Hematopoietic multipotent progenitor cell treated with erythropoietin and hydrocortisone succinate and interleukin-3 and kit ligand, for 15 days (in vitro differentiated cells): ENCODE data around the gene REEP6.
"Not testable (repeated sequence)": the region's sequence is repeated elsewhere in the genome, so short reads cannot be mapped to it uniquely, and the experiment has no call there.

ENCODE experiments used
- DNase-seq: peaks from one replicate; pipeline ENCODE4 v3.0.0-alpha.2; 2015; ENCODE audit warnings: low spot score

The REEP6 gene

DNA sequence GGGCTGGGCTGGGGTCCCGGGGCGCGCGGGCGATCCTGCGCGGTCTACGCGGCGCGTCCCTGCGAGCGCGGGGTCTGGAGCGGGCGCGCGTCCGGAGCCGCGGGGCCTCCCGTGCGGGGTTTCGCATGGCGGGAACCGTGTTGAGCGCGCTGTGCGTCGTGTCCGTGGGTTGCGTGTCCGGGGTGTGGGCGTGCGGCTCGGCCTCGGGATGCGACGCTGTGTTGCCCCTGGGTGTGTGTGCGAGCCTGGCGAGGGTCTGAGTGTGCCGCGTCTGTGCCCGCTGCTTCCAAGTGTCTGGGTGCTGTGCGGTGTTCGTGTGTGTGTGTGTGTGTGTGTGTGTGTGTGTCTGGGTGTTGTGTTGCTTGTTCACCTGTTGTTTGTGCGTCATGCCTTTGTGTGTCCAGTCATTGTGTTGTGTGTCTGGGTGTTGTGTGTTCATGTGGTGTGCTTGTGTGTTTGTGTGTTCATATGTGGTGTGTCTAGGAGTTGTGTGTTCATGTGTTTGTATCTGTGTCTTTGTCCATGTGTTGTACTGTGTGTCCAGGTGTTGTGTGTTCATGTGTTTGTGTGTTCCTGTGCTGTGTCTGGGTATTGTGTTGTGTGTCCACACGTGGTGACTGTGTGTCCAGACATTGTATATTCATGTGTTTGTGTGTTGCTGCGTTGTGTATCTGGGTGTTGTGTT, 33.4 kb downstream of the REEP6 start:
- no peak for DNase-seq

GRCh38 chr19:1524972-1525325, 34.0 kb downstream of the REEP6 start:
- no peak for DNase-seq

DNA sequence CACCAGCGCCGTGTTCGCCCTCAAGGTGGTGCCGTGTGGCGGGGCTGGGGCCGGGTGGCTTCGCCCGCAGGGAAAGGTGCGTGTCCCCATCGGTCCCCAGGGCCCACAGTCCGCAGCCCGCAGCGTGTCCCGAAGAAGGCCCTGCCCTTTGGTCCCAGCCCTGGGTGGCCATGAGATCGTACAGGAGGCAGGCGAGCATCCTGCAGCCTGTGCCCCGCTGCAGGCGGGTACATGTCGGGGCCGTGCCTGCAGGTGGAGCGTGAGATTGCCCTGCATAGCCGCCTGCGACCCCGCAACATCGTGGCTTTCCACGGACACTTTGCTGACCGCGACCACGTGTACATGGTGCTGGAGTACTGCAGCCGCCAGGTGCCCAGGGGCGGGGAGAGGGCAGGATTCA, 34.4 kb downstream of the REEP6 start:
- DNase-seq, result no peak

- DNase-seq, result no peak
Measured at GRCh38 chr19:1526066-1526778, 35.2 kb downstream of the REEP6 start.

DNA sequence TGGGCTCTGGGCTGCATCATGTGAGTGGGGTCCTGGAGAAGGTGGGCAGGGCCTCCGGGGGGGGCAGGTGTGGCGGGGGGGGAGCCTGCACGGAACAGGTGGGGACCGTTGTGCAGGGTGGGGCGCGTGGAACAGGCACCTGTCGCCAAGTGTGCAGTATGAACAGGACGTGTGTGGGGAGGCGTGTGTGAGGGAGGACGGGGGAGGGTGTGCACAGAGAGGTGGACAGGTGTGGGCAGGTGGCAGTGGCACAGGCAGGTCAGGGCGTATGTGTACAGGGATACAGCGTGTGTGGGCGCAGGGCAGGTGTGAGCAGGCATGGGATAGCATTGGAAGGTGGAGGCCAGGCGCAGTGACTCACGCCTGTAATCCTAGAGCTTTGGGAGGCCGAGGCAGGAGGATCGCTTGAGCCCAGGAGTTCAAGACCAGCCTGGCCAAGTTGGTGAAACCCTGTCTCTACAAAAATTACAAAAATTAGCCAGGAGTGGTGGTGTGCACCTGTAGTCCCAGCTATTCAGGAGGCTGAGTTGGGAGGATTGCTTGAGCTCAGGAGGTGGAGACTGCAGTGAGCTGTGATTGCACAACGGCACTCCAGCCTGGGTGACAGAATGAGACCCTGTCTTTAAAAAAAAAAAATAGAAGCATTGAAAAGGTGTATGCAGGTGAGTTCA, 36.1 kb downstream of the REEP6 start:
- no peak for DNase-seq

DNA sequence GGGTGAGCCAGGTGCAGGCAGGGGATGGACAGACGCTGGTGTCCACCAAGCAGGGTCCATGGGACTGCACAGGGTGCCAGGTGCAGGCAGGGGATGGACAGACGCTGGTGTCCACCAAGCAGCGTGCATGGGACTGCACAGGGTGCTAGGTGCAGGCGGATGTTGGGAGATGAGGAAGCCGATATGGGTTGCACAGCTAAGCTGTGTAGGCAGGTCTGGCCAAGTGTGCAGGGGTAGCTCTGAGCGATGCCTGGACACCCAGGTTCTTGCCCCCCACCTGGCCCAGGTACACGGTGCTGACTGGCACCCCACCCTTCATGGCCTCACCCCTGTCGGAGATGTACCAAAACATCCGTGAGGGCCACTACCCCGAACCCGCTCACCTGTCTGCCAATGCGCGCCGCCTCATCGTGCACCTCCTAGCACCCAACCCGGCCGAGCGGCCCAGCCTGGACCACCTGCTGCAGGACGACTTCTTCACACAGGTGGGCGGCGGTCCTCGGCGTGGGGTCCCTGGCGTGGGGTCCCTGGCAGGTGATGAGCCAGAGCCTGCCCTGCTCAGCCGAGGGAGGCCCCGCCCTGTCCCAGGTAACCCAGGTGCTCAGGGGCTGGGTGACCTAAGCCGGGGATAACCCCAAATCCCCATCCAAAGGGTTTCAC, 36.8 kb downstream of the REEP6 start:
- DNase-seq, result no peak

- no peak for DNase-seq
Measured at GRCh38 chr19:1528596-1529429, 37.8 kb downstream of the REEP6 start.

GRCh38 chr19:1529430-1529816, 38.4 kb downstream of the REEP6 start:
- DNase-seq, result no peak

- not testable (repeated sequence) for DNase-seq
Measured at GRCh38 chr19:1530856-1531255, 39.9 kb downstream of the REEP6 start.

- DNase-seq, result no peak
Measured at GRCh38 chr19:1531587-1531986, 40.6 kb downstream of the REEP6 start.

- DNase-seq, result no peak
Measured at GRCh38 chr19:1532003-1532402, 41.0 kb downstream of the REEP6 start.

DNA sequence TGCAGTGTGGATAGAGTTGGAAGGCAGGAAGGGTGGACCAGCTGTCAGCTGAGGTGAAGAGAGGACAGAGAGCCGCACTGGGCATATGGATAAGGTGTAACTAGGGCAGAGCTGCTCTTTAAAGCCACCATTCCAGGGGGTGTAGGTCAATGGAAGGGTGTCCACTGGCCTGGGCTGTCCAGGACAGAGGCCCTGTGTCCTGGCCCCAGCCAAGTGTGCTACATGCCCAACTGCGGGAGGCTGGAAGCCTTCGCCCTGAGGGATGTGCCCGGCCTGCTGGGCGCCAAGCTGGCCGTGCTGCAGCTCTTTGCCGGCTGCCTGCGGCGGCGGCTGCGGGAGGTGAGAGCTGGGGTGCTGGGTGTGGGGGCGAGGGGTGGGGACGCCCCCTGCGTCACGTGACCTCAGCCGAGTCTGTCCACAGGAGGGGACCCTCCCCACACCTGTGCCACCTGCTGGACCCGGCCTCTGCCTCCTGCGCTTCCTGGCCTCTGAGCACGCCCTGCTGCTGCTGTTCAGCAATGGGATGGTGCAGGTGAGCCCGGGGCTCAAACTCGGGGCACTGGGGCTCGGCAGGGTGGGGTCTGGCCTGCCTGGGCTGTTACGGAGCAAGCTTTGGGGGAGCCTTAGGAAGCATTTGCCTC, 42.6 kb downstream of the REEP6 start:
- no peak for DNase-seq

DNA sequence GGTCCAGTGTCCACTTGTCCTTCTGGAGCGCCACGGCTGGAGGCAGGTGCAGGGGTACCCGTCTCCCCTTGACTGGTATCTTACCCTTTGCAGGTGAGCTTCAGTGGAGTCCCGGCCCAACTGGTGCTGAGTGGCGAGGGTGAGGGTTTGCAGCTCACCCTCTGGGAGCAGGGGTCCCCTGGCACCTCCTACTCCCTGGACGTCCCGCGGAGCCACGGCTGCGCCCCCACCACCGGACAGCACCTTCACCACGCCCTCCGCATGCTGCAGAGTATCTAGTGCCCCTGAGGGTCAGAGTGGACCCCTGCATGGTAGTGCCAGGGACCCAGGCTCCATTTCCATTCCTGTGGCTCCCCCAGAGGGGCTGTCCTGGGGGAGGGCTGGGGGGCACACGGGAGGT, 44.0 kb downstream of the REEP6 start:
- DNase-seq, result no peak

DNA sequence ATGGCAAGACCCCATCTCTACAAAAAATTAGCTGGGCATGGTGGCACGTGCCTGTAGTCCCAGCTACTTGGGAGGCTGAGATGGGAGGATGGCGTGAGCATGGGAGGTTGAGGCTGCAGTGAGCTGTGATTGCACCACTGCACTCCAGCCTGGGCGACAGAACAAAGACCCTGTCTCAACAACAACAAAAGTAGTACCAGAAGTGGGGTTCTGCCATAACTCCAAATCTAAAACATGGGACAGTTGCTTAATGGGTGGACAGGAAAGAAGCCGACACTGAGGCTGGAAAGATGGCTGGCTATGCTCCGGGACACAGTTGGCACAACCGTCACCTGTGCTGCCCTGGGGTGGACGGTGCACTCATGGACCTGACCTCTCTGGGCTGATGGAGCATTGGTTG, 44.7 kb downstream of the REEP6 start:
- not testable (repeated sequence) for DNase-seq

GRCh38 chr19:1538978-1539377, 48.0 kb downstream of the REEP6 start:
- DNase-seq, result no peak

DNA sequence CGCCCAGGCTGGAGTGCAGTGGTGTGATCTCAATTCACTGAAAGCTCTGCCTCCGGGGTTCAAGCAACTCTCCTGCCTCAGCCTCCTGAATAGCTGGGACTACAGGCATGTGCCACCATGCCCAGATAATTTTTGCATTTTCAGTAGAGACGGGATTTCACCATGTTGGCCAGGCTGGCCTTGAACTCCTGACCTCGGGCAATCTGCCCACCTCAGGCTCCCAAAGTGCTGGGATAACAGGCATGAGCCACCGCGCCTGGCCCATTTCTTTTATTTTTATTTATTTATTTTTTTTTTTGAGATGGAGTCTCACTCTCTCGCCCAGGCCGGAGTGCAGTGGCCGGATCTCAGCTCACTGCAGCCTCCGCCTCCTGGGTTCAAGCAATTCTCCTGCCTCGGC, 48.8 kb downstream of the REEP6 start:
- not testable (repeated sequence) for DNase-seq

- DNase-seq, result no peak
Measured at GRCh38 chr19:1540365-1540925, 49.5 kb downstream of the REEP6 start.
